GM21447 (cell line): ENCODE results near the gene BRCA2.

Experiments used
- ATAC-seq: cut with Tn5 transposase; IDR thresholded peaks from one replicate; pipeline ENCODE4 v1.9.1; 2021; ENCODE audit not compliant: unreplicated experiment

The BRCA2 gene

DNA sequence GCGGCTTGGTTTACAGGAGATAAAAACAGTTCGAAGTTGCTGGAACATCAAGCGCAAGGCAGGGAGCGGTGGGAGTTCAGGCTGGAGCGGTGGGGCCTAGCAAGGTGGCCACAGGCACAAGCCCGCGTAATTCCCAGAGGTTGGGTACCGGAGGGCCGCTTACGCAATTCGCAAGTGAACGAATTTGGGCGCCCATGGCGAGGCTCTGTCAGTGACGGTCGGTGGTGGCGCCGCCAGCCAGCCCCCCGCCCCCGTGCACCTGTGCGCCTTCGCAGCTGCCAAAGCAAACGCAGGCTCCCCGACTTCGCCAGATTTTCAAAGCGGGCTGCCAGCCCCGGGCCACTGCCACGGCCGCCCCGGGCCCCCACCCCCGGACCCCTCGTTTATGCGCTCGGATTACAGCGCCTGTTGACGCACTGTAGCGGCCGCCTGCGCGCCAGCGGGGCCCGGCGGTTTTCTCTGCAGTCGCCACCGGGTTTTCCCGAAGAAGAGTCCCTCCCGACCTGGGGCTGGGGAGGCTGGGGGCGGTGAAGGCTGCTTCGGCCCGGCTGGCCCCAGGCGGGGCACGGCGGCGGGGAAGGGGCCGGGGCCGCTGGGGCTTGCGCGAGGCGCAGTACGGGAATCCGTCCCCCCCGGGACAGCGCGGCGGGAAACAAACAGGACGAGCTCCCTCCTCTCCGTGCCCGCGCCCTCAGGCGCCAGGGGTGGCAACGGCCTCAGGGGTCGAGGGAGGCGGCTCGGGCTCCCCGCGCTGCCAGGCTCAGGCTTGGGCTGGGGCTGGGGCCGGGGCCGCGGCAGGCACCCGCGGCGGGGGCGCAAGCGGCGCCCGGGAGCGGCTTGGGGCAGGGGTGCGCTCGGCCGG, 111.9 kb downstream of the BRCA2 start:
- peak; percentile 10 for ATAC-seq

GRCh38 chr13:32427852-32428580, 112.7 kb downstream of the BRCA2 start, which contains the start of gene N4BP2L1:
Gene N4BP2L1, minus strand, starts transcription at chr13:32428130. Its CDS starts 48 bp downstream, at chr13:32428082.
- peak; percentile 67 for ATAC-seq

- ATAC-seq, result peak; percentile 18
These were observed 113.5 kb downstream of the BRCA2 start for GRCh38 chr13:32428581-32429432.

GRCh38 chr13:32429433-32429909, 114.2 kb downstream of the BRCA2 start:
- ATAC-seq, result no peak

DNA sequence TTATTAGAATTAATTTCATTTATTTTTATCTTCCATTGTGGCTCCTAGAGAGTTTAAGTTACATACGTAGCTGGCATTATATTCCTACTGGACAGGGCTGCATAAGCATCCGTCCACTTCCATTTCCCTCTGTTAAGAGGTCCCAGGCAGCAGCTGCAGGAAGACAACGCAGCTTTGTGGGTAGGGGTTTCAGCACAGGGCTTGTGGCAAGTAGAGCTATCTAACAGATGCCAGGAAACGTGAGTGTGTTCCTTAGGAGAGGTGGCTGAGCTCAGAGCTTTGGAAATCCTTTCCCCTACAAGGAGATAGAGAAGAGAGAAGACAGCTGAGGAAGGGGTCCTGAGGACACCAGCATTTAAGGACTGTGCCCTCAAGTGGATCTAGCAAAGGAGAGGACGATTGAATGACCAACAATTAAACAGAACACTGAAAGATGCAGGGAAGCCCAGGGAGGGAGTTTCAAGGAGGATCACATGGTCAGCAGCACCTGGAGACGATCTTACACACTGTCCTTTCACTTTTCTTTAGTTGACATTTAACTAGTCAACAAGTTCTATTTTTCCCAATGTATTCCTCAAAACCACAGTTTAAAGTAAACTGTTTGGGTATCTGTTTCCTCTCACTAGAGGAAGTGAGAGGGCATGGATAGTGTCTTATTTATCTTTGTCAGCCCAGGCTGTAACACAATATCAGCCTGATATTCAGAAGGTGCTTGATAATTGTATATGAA, 114.9 kb downstream of the BRCA2 start:
- no peak for ATAC-seq

GRCh38 chr13:32431361-32431760, 116.1 kb downstream of the BRCA2 start:
- no peak for ATAC-seq

- ATAC-seq, result no peak
These were observed 117.5 kb downstream of the BRCA2 start for GRCh38 chr13:32432856-32433255.

DNA sequence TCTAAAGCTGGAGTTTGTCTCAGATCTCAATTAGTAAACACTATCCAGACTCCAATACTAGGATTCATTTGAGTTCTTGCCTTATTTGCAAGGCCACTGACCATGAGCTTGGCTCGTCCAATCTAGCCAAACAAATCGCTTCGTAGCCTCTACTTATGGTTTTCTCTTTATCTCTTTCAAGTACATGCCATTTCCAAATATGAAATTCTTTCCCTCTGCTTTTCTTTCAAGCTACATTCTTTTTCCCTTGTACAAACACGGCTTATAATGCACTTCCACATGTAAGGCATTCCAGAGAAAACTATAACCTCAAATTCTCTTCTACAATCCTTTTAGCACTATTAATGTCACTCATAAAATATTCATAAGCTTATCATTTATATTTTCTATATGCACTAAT, 123.6 kb downstream of the BRCA2 start:
- no peak for ATAC-seq

DNA sequence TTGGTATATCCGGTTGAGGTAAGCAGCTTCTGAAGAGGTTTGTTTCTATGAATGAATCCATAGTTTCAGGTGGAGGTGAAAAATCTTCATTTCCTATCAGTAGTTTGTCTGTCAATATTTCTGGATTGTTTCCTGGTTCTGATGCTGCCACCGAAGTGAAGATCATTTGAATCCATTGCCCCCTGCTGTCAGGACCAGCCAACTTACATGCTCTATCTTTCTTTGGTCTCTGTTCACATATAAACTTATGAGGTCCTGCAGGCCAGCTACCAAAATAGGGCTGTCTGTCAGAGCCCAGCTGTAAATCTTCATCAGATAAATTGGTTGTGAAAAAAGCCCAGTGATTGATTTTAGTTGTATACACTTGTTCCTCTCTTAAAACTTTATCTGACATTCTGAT, 127.8 kb downstream of the BRCA2 start:
- ATAC-seq, result peak; percentile 79

GRCh38 chr13:32445461-32445860, 130.2 kb downstream of the BRCA2 start:
- ATAC-seq, result no peak

GRCh38 chr13:32446220-32446619, 130.9 kb downstream of the BRCA2 start:
- no peak for ATAC-seq

DNA sequence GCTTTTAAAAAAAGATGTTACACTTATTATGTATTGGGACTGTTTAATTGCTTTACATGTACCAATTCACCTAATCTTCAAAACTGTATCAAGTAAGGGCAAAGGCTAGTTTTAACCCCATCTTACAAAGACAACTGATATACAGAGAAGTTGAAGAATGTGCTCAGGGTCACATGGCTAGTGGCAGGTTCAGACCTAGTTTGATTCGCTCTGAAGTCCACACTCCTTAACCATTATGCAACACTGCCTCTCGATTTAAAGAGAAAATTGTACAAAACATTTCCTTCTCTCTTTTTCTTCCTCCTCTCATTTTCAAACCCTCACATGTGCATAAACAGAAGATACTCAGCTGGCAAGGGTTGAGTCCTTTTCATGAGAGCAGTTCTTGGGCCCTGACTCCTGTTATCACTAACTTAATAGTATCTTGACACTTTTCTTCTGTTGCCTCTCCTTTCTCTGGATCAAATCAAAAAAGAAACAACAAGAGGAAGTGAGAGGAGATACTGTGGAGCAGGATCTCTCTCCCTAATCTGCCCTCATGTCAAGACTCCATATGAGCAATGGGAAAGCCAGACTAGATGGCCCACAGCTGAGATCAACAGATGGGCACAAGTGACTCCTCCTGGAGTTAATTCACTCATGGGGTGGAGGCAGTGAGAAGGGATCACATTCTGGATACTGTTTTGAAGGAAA, 131.6 kb downstream of the BRCA2 start:
- ATAC-seq, result no peak

DNA sequence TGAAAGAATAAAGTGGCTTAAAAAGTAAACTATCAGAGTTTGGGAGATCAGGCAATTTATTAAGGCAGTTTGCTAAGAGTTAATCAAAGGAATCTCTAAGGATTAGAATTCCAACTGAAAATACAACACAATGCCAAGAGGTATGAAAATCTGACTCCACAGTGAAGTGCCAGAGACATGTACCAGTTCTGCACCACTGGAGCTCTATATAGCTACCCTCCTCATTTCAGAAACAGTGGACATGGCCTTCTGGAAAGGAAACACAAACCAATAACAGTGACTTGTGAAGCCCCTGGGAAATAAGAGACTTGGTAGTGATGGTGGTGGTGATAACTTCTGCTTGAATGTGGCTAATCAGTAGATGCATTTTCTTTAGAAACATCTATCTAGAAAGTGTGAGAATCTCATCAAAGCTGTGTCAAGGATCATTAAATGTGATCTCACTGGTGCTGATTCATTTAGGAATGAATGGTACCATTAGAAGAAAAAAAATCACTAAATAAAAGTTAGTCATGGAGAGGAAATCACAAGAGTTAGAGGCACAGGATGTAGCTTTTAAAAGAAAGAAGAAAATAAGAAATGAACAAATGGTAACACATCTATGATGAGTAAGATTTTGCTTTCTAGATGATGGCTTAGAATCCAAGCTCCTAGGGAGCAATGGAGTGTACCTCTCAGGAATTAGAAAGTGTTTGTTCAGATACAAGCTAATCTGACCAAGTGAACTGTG, 132.8 kb downstream of the BRCA2 start:
- ATAC-seq, result no peak

DNA sequence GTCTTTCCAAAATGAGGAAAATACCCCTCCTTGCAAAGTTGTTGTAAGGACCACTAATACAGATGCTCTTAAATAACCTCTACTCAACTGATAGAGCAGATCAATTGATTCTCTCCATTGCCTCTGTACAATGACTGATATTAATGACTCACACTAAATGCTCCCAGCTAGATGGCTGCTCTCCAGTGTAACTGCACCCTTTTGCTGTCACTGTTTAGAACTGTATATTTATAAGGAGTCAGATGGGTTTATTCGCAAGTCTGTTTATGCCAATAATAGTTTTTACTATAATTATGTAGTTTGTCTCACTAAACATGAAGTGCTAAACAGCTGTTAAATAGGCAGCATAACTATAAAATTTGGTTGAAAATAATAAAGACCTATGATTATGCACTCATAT, 133.7 kb downstream of the BRCA2 start:
- no peak for ATAC-seq
